ENCODE measurements around the gene ARID1B. TPM values are rescaled to one million over a fixed set of nuclear protein-coding genes. Genes with fewer than 3 reads are reported as not detected.

Gene ARID1B
- total and polyA plus RNA-seq, 10 of the 15 experiments (the other 5 are each of a cell fraction or from before 2014, with no cell fraction given): 24.7 to 133 (median 54.6) TPM

GRCh38 chr6:156870924-156871539 lies 93.9 kb downstream of the ARID1B start:
- POLR2A ChIA-PET: no interaction called here
- H3K4me1 ChIP-seq (ENCODE audit: control insufficient read depth, insufficient read depth, low read length): peaks cover 12% of the 10 kb centered on the region
- RAD21 ChIA-PET (ENCODE audit: unreplicated experiment): no interaction called here
- H3K79me2 ChIP-seq (ENCODE audit: control insufficient read depth, insufficient read depth, low read length): peaks cover 96% of the 10 kb centered on the region
- H4K20me1 ChIP-seq (ENCODE audit: control insufficient read depth, insufficient read depth): peaks cover 15% of the 10 kb centered on the region
- no peak for FAIRE-seq
- no peak for ATAC-seq
- 64% methylated on average over 5 of the region's 5 CpGs for WGBS (ENCODE audit: insufficient coverage, insufficient replicate concordance, low lambda C conversion rate, missing lambda C conversion rate)
- DNase-seq (ENCODE audit: low read depth, low spot score): no peak
- no peak overlapping the region for H3K4me2 ChIP-seq (ENCODE audit: control insufficient read depth, insufficient read depth)
- H3K9me3 ChIP-seq (replicated peaks; ENCODE audit: control insufficient read depth, insufficient read depth, low read length): no peaks in the 10 kb centered on the region
- CTCF ChIA-PET: no interaction called here
- peaks cover 7 to 8% of the 10 kb centered on the region in 2 experiments for H3K36me3 ChIP-seq (ENCODE audit: control insufficient read depth in 2 of 2, insufficient read depth in 2 of 2, low read length in 1 of 2)
- in situ Hi-C loops (cut with MboI) (no loop called here), intact Hi-C loops (cut with micrococcal nuclease; ENCODE audit: unreplicated experiment) (loop anchor here (10.0 kb wide), 1 partner anchor 306 kb away; no protein-coding TSS in a partner anchor)
- SMC1A ChIA-PET (ENCODE audit: uncharacterized antibody, unreplicated experiment): interaction anchor here (0.8 kb wide), 1 partner anchor 30 kb away, joined by 3 read pairs; no protein-coding TSS in a partner anchor
- H3K27me3 ChIP-seq (replicated peaks in 1 of 2; ENCODE audit: control insufficient read depth in 2 of 2, insufficient read depth in 2 of 2, low read length in 1 of 2): no peaks in the 10 kb centered on the region
- no peak overlapping the region for H2AFZ ChIP-seq (ENCODE audit: control insufficient read depth, low read depth, low read length)
- H3K27ac ChIP-seq (ENCODE audit: control insufficient read depth, insufficient read depth): no peak overlapping the region
- TF ChIP-seq CREM (IDR thresholded peaks at IDR 0.05; ENCODE audit: low read depth) (no peak), SMC3 (IDR thresholded peaks at IDR 0.05; ENCODE audit: borderline replicate concordance, low read length) (no peak), MTA3 (IDR thresholded peaks at IDR 0.05; ENCODE audit: borderline replicate concordance, low read length) (no peak), MYC (IDR thresholded peaks at IDR 0.05; ENCODE audit: insufficient read depth, insufficient read length, insufficient replicate concordance, low read length, severe bottlenecking) (no peak), HDAC6 (IDR thresholded peaks at IDR 0.05; ENCODE audit: unreplicated experiment) (no peak), RAD21 (IDR thresholded peaks at IDR 0.05; ENCODE audit: insufficient read depth, low read depth, low read length) (no peak), DPF2 (IDR thresholded peaks at IDR 0.05) (no peak), NBN (IDR thresholded peaks at IDR 0.05) (no peak)
- BruUV-seq (replicated peaks): no TSS peak
- no peak overlapping the region for H3K9ac ChIP-seq (ENCODE audit: control insufficient read depth, insufficient read depth, low read length)
- no peak overlapping the region for H3K4me3 ChIP-seq

GRCh38 chr6:156872903-156873302 lies 95.7 kb downstream of the ARID1B start:
- Histone ChIP-seq H3K9me3 (replicated peaks; ENCODE audit: control insufficient read depth, insufficient read depth, low read length) (no peaks in the 10 kb centered on the region), H3K9ac (ENCODE audit: control insufficient read depth, insufficient read depth, low read length) (no peak overlapping the region), H3K36me3 (ENCODE audit: control insufficient read depth in 2 of 2, insufficient read depth in 2 of 2, low read length in 1 of 2) (peaks cover 4 to 8% of the 10 kb centered on the region in 2 experiments), H3K27me3 (replicated peaks in 1 of 2; ENCODE audit: control insufficient read depth in 2 of 2, insufficient read depth in 2 of 2, low read length in 1 of 2) (no peaks in the 10 kb centered on the region), H3K4me3 (no peak overlapping the region), H2AFZ (ENCODE audit: control insufficient read depth, low read depth, low read length) (no peak overlapping the region), H3K4me1 (ENCODE audit: control insufficient read depth, insufficient read depth, low read length) (no peaks in the 10 kb centered on the region; the same call in 1 of the 2 replicates), H3K4me2 (ENCODE audit: control insufficient read depth, insufficient read depth) (no peak overlapping the region), H4K20me1 (ENCODE audit: control insufficient read depth, insufficient read depth) (peaks cover 15% of the 10 kb centered on the region), H3K79me2 (ENCODE audit: control insufficient read depth, insufficient read depth, low read length) (peaks cover 95% of the 10 kb centered on the region), H3K27ac (ENCODE audit: control insufficient read depth, insufficient read depth) (no peak overlapping the region)
- ChIA-PET RAD21 (ENCODE audit: unreplicated experiment) (no interaction called here), POLR2A (no interaction called here), CTCF (no interaction called here), SMC1A (ENCODE audit: uncharacterized antibody, unreplicated experiment) (no interaction called here)
- no TSS peak for BruUV-seq (replicated peaks)
- DNase-seq (ENCODE audit: low read depth, low spot score) (no peak), FAIRE-seq (no peak), ATAC-seq (no peak)
- intact Hi-C loops (cut with micrococcal nuclease; ENCODE audit: unreplicated experiment) (loop anchor here (10.0 kb wide), 1 partner anchor 308 kb away; no protein-coding TSS in a partner anchor), in situ Hi-C loops (cut with MboI) (no loop called here)
- 95% methylated on average over 8 of the region's 8 CpGs for WGBS (ENCODE audit: insufficient coverage, insufficient replicate concordance, low lambda C conversion rate, missing lambda C conversion rate)
- TF ChIP-seq ESRRA (IDR thresholded peaks at IDR 0.05; ENCODE audit: low read length) (no peak), ZNF384 (IDR thresholded peaks at IDR 0.05; ENCODE audit: borderline replicate concordance, low read depth, low read length) (no peak), SRF (IDR thresholded peaks at IDR 0.05; ENCODE audit: low read depth in 2 of 2, low read length in 2 of 2) (no peak), PAX8 (IDR thresholded peaks at IDR 0.05) (no peak), BHLHE40 (IDR thresholded peaks at IDR 0.05; ENCODE audit: borderline replicate concordance in 1 of 2, low read depth in 2 of 2, low read length in 1 of 2) (no peak), SUZ12 (IDR thresholded peaks at IDR 0.05; ENCODE audit: unreplicated experiment) (no peak), CEBPB (IDR thresholded peaks at IDR 0.05; ENCODE audit: borderline replicate concordance in 1 of 2, low read depth in 2 of 2, low read length in 2 of 2) (no peak), FOXM1 (IDR thresholded peaks at IDR 0.05; ENCODE audit: low read depth, low read length) (no peak), EGR1 (IDR thresholded peaks at IDR 0.05; ENCODE audit: borderline replicate concordance in 1 of 2, low read depth in 2 of 2, low read length in 2 of 2) (no peak), SMAD5 (IDR thresholded peaks at IDR 0.05; ENCODE audit: low read depth) (no peak), ZNF207 (IDR thresholded peaks at IDR 0.05; ENCODE audit: borderline replicate concordance) (no peak)

Measured in GM12878 (cell line).